Fibroblast of the aortic adventitia (primary cell): ENCODE measurements around the gene STK38L. TPM values are rescaled to one million over a fixed set of nuclear protein-coding genes. Genes with fewer than 3 reads are reported as not detected.

ENCODE experiments used
- DNase-seq: peaks from one replicate; pipeline ENCODE4 v3.0.0-alpha.2; 2010; ENCODE audit warnings: low read depth
- H3K4me3 ChIP-seq: 2 replicates; pipeline ENCODE4 v1.5.1; 2011; ENCODE audit warnings: low read depth, mild to moderate bottlenecking, control low read depth, low read length, moderate library complexity
- CTCF ChIP-seq: IDR thresholded peaks from 2 replicates; pipeline ENCODE4 v1.5.1; 2011; ENCODE audit warnings: mild to moderate bottlenecking, low read length, control low read depth, inconsistent platforms; ENCODE audit not compliant: insufficient read depth
- total RNA-seq: library from RNA; depleted of rRNA; stranded (reverse); fragments of >200 nt; gene quantifications from 2 replicates; pipeline ENCODE4 v1.2.3, GENCODE V29; 2012; ENCODE audit warnings: low replicate concordance

The STK38L gene
- total RNA-seq, 1 donor, result 25.9 TPM

GRCh38 chr12:27284751-27285150 lies 40.7 kb downstream of the STK38L start:
- DNase-seq, result peak; percentile 67
- H3K4me3 ChIP-seq, result no peak overlapping the region
- TF ChIP-seq CTCF, result no peak

- H3K4me3 ChIP-seq, result no peak overlapping the region
- TF ChIP-seq CTCF, result no peak
- DNase-seq, result peak; percentile 15
Observed at GRCh38 chr12:27285403-27285802, 41.3 kb downstream of the STK38L start.

GRCh38 chr12:27289414-27289813 lies 45.3 kb downstream of the STK38L start:
- no peak for DNase-seq
- TF ChIP-seq CTCF, result no peak
- no peak overlapping the region for H3K4me3 ChIP-seq

GRCh38 chr12:27290501-27291168 lies 46.5 kb downstream of the STK38L start:
- TF ChIP-seq CTCF, result no peak
- no peak overlapping the region for H3K4me3 ChIP-seq
- no peak for DNase-seq

- peak; percentile 31 for DNase-seq
- no peak for TF ChIP-seq CTCF
- H3K4me3 ChIP-seq, result no peak overlapping the region
Observed at GRCh38 chr12:27291862-27292261, 47.8 kb downstream of the STK38L start.

GRCh38 chr12:27292718-27293117 lies 48.6 kb downstream of the STK38L start:
- no peak for DNase-seq
- TF ChIP-seq CTCF, result no peak
- no peak overlapping the region for H3K4me3 ChIP-seq

GRCh38 chr12:27293463-27293862 lies 49.4 kb downstream of the STK38L start:
- no peak for TF ChIP-seq CTCF
- no peak overlapping the region for H3K4me3 ChIP-seq
- DNase-seq, result peak; percentile 55
